Measurements from ENCODE around the gene LPCAT2.

DNA sequence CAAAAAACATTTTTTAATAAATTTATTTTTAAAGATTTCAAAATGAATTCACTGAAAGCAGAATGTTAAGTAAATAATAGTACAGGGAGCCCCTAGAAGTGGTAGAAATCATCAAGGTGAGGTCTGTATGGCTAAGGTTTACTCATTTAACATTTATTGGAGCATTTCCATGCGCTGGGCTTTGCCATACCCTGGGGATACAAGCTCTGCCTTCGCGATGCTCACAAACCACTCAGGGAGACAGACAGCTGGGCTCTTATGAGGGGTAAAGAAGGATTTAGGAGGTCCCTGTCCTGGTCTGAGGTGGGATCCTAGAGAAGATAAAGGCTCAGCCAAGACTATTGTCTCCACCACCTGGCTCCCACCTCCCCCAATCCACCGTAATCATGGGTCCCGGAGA, 11.3 kb upstream of the LPCAT2 start:
- TF ChIP-seq CEBPB (IDR thresholded peaks at IDR 0.05): no peak
- TF ChIP-seq TCF12 (IDR thresholded peaks at IDR 0.05; ENCODE audit: low read depth): no peak
- no peak for TF ChIP-seq YY1 (IDR thresholded peaks at IDR 0.05; ENCODE audit: low read depth)
- TF ChIP-seq RAD21 (IDR thresholded peaks at IDR 0.05; ENCODE audit: low read depth): no peak
- TF ChIP-seq, protein P1, sequence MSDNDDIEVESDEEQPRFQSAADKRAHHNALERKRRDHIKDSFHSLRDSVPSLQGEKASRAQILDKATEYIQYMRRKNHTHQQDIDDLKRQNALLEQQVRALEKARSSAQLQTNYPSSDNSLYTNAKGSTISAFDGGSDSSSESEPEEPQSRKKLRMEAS (IDR thresholded peaks at IDR 0.05): no peak
- TF ChIP-seq EP300 (IDR thresholded peaks at IDR 0.05; ENCODE audit: borderline replicate concordance): no peak
